GM19463 (cell line): ENCODE results near the gene MBTPS2.
A peak's percentile ranks its signal among the peaks of the same experiment; 100 is the strongest.
"Not testable (repeated sequence)": the region's sequence is repeated elsewhere in the genome, so short reads cannot be mapped to it uniquely, and the experiment has no call there.

Experiments used
- ATAC-seq: cut with Tn5 transposase; IDR thresholded peaks from one replicate; pipeline ENCODE4 v1.9.1; 2021; ENCODE audit warnings: mild to moderate bottlenecking, moderate library complexity; ENCODE audit not compliant: unreplicated experiment

The MBTPS2 gene

GRCh38 chrX:21855937-21856415 is 16.6 kb downstream of the MBTPS2 start, which contains the start of gene YY2:
Gene YY2 (plus strand): TSS chrX:21855987. CDS start chrX:21856485, 498 bp downstream.
- no peak for ATAC-seq

- ATAC-seq, result no peak
These were observed 17.1 kb downstream of the MBTPS2 start for GRCh38 chrX:21856504-21856903.

- no peak for ATAC-seq
These were observed 23.8 kb downstream of the MBTPS2 start for GRCh38 chrX:21863241-21863640.

- no peak for ATAC-seq
These were observed 26.0 kb downstream of the MBTPS2 start for GRCh38 chrX:21865436-21865835.

GRCh38 chrX:21870494-21870893 is 31.1 kb downstream of the MBTPS2 start:
- ATAC-seq, result no peak

- no peak for ATAC-seq
These were observed 33.8 kb downstream of the MBTPS2 start for GRCh38 chrX:21873063-21873775.

- not testable (repeated sequence) for ATAC-seq
These were observed 34.8 kb downstream of the MBTPS2 start for GRCh38 chrX:21874182-21874581.

GRCh38 chrX:21875013-21875412 is 35.6 kb downstream of the MBTPS2 start:
- ATAC-seq, result no peak

- ATAC-seq, result no peak
These were observed 42.6 kb downstream of the MBTPS2 start for GRCh38 chrX:21881881-21882574.

GRCh38 chrX:21883258-21883657 is 43.8 kb downstream of the MBTPS2 start:
- ATAC-seq, result no peak

GRCh38 chrX:21885568-21885967 is 46.2 kb downstream of the MBTPS2 start:
- ATAC-seq, result no peak

GRCh38 chrX:21905313-21905712 is 65.9 kb downstream of the MBTPS2 start:
- ATAC-seq, result no peak

GRCh38 chrX:21905953-21906352 is 66.5 kb downstream of the MBTPS2 start:
- no peak for ATAC-seq

GRCh38 chrX:21907260-21907659 is 67.8 kb downstream of the MBTPS2 start:
- no peak for ATAC-seq

GRCh38 chrX:21911481-21911880 is 72.1 kb downstream of the MBTPS2 start:
- no peak for ATAC-seq

- no peak for ATAC-seq
These were observed 72.8 kb downstream of the MBTPS2 start for GRCh38 chrX:21912220-21912619.

- ATAC-seq, result no peak
These were observed 73.6 kb downstream of the MBTPS2 start for GRCh38 chrX:21912989-21913388.

GRCh38 chrX:21926116-21926515 is 86.7 kb downstream of the MBTPS2 start:
- no peak for ATAC-seq

GRCh38 chrX:21926527-21927278 is 87.3 kb downstream of the MBTPS2 start:
- peak; percentile 83 for ATAC-seq

GRCh38 chrX:21929209-21929608 is 89.8 kb downstream of the MBTPS2 start:
- no peak for ATAC-seq

GRCh38 chrX:21930986-21931385 is 91.6 kb downstream of the MBTPS2 start:
- ATAC-seq, result no peak
